OCI-LY7 (cell line): ENCODE data around the gene NRROS.

ENCODE experiments used
- EZH2phosphoT487 ChIP-seq: fragments of 200-600 bp; sonication (generic); IDR thresholded peaks from 2 replicates; pipeline ENCODE4 v1.6.1; 2018; ENCODE audit warnings: low read depth, borderline replicate concordance, mild to moderate bottlenecking, mixed run types, antibody characterized with exemption, low read length, moderate library complexity, mixed read lengths
- TF ChIP-seq, protein P1 (sequence below): fragments of 200-600 bp; sonication (generic); conservative IDR thresholded peaks from 2 replicates; pipeline ENCODE4 v1.5.1; 2014; ENCODE audit warnings: mild to moderate bottlenecking, antibody characterized with exemption, low read length, moderate library complexity, mixed read lengths

DNA sequence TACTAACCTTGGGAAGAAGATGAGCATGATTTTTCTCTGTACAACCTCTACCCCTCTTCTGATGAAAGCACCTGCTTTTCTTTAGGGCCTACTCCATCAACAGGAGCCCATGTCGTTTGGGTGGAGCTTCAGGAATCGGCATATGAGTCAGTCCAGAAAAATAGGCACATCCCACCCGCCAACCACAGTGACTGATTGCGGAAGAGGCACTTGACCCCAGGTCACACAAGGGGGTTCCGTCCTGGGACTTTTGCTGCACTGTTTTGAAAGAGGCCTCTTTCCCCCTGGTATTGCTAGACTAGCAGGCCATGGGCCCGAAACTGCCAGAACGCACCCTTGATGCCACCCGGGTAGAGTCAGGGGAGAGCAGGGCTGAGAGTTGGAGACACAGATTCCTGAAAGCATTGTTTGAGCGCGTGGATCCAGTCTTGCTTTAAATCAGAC lies 19.3 kb upstream of the NRROS start:
- TF ChIP-seq, protein P1, sequence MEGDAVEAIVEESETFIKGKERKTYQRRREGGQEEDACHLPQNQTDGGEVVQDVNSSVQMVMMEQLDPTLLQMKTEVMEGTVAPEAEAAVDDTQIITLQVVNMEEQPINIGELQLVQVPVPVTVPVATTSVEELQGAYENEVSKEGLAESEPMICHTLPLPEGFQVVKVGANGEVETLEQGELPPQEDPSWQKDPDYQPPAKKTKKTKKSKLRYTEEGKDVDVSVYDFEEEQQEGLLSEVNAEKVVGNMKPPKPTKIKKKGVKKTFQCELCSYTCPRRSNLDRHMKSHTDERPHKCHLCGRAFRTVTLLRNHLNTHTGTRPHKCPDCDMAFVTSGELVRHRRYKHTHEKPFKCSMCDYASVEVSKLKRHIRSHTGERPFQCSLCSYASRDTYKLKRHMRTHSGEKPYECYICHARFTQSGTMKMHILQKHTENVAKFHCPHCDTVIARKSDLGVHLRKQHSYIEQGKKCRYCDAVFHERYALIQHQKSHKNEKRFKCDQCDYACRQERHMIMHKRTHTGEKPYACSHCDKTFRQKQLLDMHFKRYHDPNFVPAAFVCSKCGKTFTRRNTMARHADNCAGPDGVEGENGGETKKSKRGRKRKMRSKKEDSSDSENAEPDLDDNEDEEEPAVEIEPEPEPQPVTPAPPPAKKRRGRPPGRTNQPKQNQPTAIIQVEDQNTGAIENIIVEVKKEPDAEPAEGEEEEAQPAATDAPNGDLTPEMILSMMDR: no peak
- TF ChIP-seq EZH2phosphoT487: no peak
